GM23338 (cell line): ENCODE data around the gene MROH2B. TPM values are rescaled to one million over a fixed set of nuclear protein-coding genes. Genes with fewer than 3 reads are reported as not detected.

Experiments
- ATAC-seq: fragments of 200-7000 bp; cut with Tn5 transposase; 3 replicates; pipeline ENCODE4 v1.9.1; 2020
- DNase-seq: peaks from one replicate; pipeline ENCODE4 v3.0.0-alpha.2; 2015; ENCODE audit warnings: low spot score
- H2AFZ ChIP-seq: fragments of 200-600 bp; sonication (generic); 2 replicates; pipeline ENCODE4 v1.8.0; 2016; ENCODE audit warnings: antibody characterized with exemption, mild to moderate bottlenecking, moderate library complexity
- H3F3A ChIP-seq: fragments of 200-600 bp; sonication (generic); replicated peaks from 2 replicates; pipeline ENCODE4 v1.8.0; 2017; ENCODE audit warnings: antibody characterized with exemption, mixed run types, low read depth
- H3K27ac ChIP-seq: fragments of 200-600 bp; sonication (generic); 2 replicates; pipeline ENCODE4 v1.6.1; 2016; ENCODE audit warnings: low read depth
- H3K27me3 ChIP-seq: fragments of 200-600 bp; sonication (generic); 2 replicates; pipeline ENCODE4 v1.8.0; 2016; ENCODE audit warnings: mild to moderate bottlenecking, mixed run types, moderate library complexity; ENCODE audit not compliant: insufficient read depth
- H3K36me3 ChIP-seq: fragments of 200-600 bp; sonication (generic); 2 replicates; pipeline ENCODE4 v1.8.0; 2016; ENCODE audit warnings: mild to moderate bottlenecking; ENCODE audit not compliant: insufficient read depth
- H3K4me1 ChIP-seq: fragments of 200-600 bp; sonication (generic); 2 replicates; pipeline ENCODE4 v1.8.0; 2016; ENCODE audit warnings: mild to moderate bottlenecking, moderate library complexity; ENCODE audit not compliant: insufficient read depth
- H3K4me2 ChIP-seq: fragments of 200-600 bp; sonication (generic); 2 replicates; pipeline ENCODE4 v1.7.1; 2017; ENCODE audit warnings: mixed run types
- H3K4me3 ChIP-seq: fragments of 200-600 bp; sonication (generic); 2 replicates; pipeline ENCODE4 v1.6.1; 2016; ENCODE audit warnings: mixed run types
- H3K79me2 ChIP-seq: fragments of 200-600 bp; sonication (generic); replicated peaks from 2 replicates; pipeline ENCODE4 v1.8.0; 2017; ENCODE audit warnings: mild to moderate bottlenecking; ENCODE audit not compliant: insufficient read depth
- H3K9me2 ChIP-seq: fragments of 200-600 bp; sonication (generic); 2 replicates; pipeline ENCODE4 v1.8.0; 2017; ENCODE audit not compliant: insufficient read depth
- H4K20me1 ChIP-seq: fragments of 200-600 bp; sonication (generic); replicated peaks from 2 replicates; pipeline ENCODE4 v1.8.0; 2017; ENCODE audit warnings: mild to moderate bottlenecking; ENCODE audit not compliant: insufficient read depth
- H3K27ac Mint-ChIP-seq: 2 replicates; pipeline ENCODE4 v1.8.0; 2020; ENCODE audit warnings: inconsistent platforms, mild to moderate bottlenecking, moderate library complexity, mixed read lengths
- H3K27me3 Mint-ChIP-seq: 3 replicates; pipeline ENCODE4 v1.8.0; 2022; ENCODE audit warnings: low read depth, mild to moderate bottlenecking, moderate library complexity, mixed read lengths, inconsistent platforms; ENCODE audit not compliant: insufficient read depth, poor library complexity
- H3K36me3 Mint-ChIP-seq: 3 replicates; pipeline ENCODE4 v1.8.0; 2021; ENCODE audit warnings: low read depth, mild to moderate bottlenecking, inconsistent platforms, moderate library complexity, mixed read lengths
- H3K4me1 Mint-ChIP-seq: 3 replicates; pipeline ENCODE4 v1.8.0; 2020; ENCODE audit warnings: mild to moderate bottlenecking, inconsistent platforms, mixed read lengths
- H3K4me3 Mint-ChIP-seq: 3 replicates; pipeline ENCODE4 v1.8.0; 2021; ENCODE audit warnings: moderate library complexity, mild to moderate bottlenecking, inconsistent platforms, mixed read lengths
- H3K9me3 Mint-ChIP-seq: 3 replicates; pipeline ENCODE4 v1.8.0; 2020; ENCODE audit warnings: moderate library complexity, mild to moderate bottlenecking, inconsistent platforms, mixed read lengths
- CREB1 ChIP-seq: fragments of 250-450 bp; sonication (Bioruptor Pico); IDR thresholded peaks from 2 replicates; pipeline ENCODE4 v1.5.0; 2020; ENCODE audit warnings: low read depth, mild to moderate bottlenecking, moderate library complexity
- CTCF ChIP-seq, 2 experiments: fragments of 200-600 bp in 1 of 2; sonication (generic) in 1 of 2; conservative IDR thresholded peaks; 2 replicates each; pipeline versions ENCODE4 v1.5.1 to v1.6.1; 2016 to 2017; ENCODE audit warnings: antibody characterized with exemption in 2 of 2, low read depth in 2 of 2, mild to moderate bottlenecking in 2 of 2, moderate library complexity in 1 of 2
- ETS1 ChIP-seq: IDR thresholded peaks from 2 replicates; pipeline ENCODE4 v1.6.1; 2016; ENCODE audit warnings: antibody characterized with exemption
- EZH2 ChIP-seq: fragments of 200-600 bp; sonication (generic); IDR thresholded peaks from one replicate; pipeline ENCODE4 v1.8.0; 2017; ENCODE audit warnings: antibody characterized with exemption, mild to moderate bottlenecking, low read depth; ENCODE audit not compliant: unreplicated experiment
- EZH2phosphoT487 ChIP-seq: fragments of 200-600 bp; sonication (generic); IDR thresholded peaks from one replicate; pipeline ENCODE4 v1.8.1; 2018; ENCODE audit warnings: antibody characterized with exemption; ENCODE audit not compliant: unreplicated experiment
- JUNB ChIP-seq: IDR thresholded peaks from one replicate; pipeline ENCODE4 v1.6.1; 2016; ENCODE audit warnings: antibody characterized with exemption; ENCODE audit not compliant: unreplicated experiment
- NANOG ChIP-seq: IDR thresholded peaks from 2 replicates; pipeline ENCODE4 v1.6.1; 2016; ENCODE audit warnings: antibody characterized with exemption, borderline replicate concordance
- POLR2AphosphoS5 ChIP-seq: IDR thresholded peaks from 2 replicates; pipeline ENCODE4 v1.6.1; 2016; ENCODE audit warnings: antibody characterized with exemption, low read depth
- REST ChIP-seq: IDR thresholded peaks from one replicate; pipeline ENCODE4 v1.6.1; 2018; ENCODE audit warnings: antibody characterized with exemption; ENCODE audit not compliant: unreplicated experiment
- STAT1 ChIP-seq: IDR thresholded peaks from one replicate; pipeline ENCODE4 v1.6.1; 2016; ENCODE audit warnings: antibody characterized with exemption; ENCODE audit not compliant: unreplicated experiment
- ZNF114 ChIP-seq: fragments of 250-450 bp; sonication (Bioruptor Pico); IDR thresholded peaks from 2 replicates; pipeline ENCODE4 v1.5.0; 2020; ENCODE audit warnings: mild to moderate bottlenecking, moderate library complexity
- ZNF331 ChIP-seq: fragments of 250-450 bp; sonication (Bioruptor Pico); IDR thresholded peaks from 2 replicates; pipeline ENCODE4 v1.5.0; 2020; ENCODE audit warnings: low read depth, mild to moderate bottlenecking, moderate library complexity
- polyA plus RNA-seq: library from polyadenylated mRNA; unstranded; fragments of >200 nt; fragmentation: Nextera tagmentation; extraction: Ambion mirVana; gene quantifications from 2 replicates; pipeline ENCODE4 v1.2.1, GENCODE V29; 2016
- total RNA-seq: library from RNA; depleted of rRNA; stranded (reverse); fragments of >200 nt; shearing (Covaris generic); gene quantifications from 2 replicates; pipeline ENCODE4 v1.2.3, GENCODE V29; 2014

The MROH2B gene
- total and polyA plus RNA-seq, 2 experiments from 2014 or later: not detected

GRCh38 chr5:41009232-41009631, 61.9 kb downstream of the MROH2B start (continued):
- TF ChIP-seq REST: no peak
- no peak for TF ChIP-seq JUNB
- TF ChIP-seq EZH2phosphoT487: no peak
- TF ChIP-seq ETS1: no peak
- no peak for TF ChIP-seq ZNF114 (CRISPR knock-in tag)
- TF ChIP-seq POLR2AphosphoS5: no peak
- no peak for TF ChIP-seq STAT1
- TF ChIP-seq ZNF331 (CRISPR knock-in tag): no peak
- TF ChIP-seq CTCF (conservative IDR thresholded peaks at IDR 0.05; ENCODE audit: low read depth in 2 of 2): no peak
- TF ChIP-seq EZH2: no peak

GRCh38 chr5:41004931-41005330, 66.2 kb downstream of the MROH2B start:
- Histone ChIP-seq H4K20me1 (no peaks in the 10 kb centered on the region), H3K27ac (no peak overlapping the region), H3K27me3 (no peaks in the 10 kb centered on the region), H3K4me3 (no peak overlapping the region), H3F3A (no peaks in the 10 kb centered on the region), H3K9me2 (0 out of 2 replicates have a peak, but pooled peaks cover 11% of the 10 kb centered on the region), H3K4me1 (no peaks in the 10 kb centered on the region), H3K79me2 (no peaks in the 10 kb centered on the region), H3K4me2 (no peak overlapping the region), H2AFZ (0 out of 2 replicates have a peak overlapping the region, but pooled peaks have one; percentile 47), H3K36me3 (no peaks in the 10 kb centered on the region)
- Mint-ChIP-seq H3K27ac (no peak overlapping the region), H3K36me3 (no peaks in the 10 kb centered on the region), H3K27me3 (no peaks in the 10 kb centered on the region), H3K4me3 (no peak overlapping the region), H3K9me3 (no peaks in the 10 kb centered on the region; the same call in 1 of the 3 replicates), H3K4me1 (no peaks in the 10 kb centered on the region)
- DNase-seq (no peak), ATAC-seq (no peak)
- TF ChIP-seq EZH2phosphoT487: no peak
- no peak for TF ChIP-seq JUNB
- no peak for TF ChIP-seq EZH2
- no peak for TF ChIP-seq ETS1
- TF ChIP-seq ZNF331 (CRISPR knock-in tag): no peak
- no peak for TF ChIP-seq NANOG
- no peak for TF ChIP-seq REST
- no peak for TF ChIP-seq POLR2AphosphoS5
- no peak for TF ChIP-seq ZNF114 (CRISPR knock-in tag)
- TF ChIP-seq STAT1: no peak
- no peak for TF ChIP-seq CREB1 (CRISPR knock-in tag)
- no peak for TF ChIP-seq CTCF (conservative IDR thresholded peaks at IDR 0.05; ENCODE audit: low read depth in 2 of 2)
